Large intestine (tissue), 3 donors: ENCODE data around the gene GABARAPL1. TPM values are rescaled to one million over a fixed set of nuclear protein-coding genes. Genes with fewer than 3 reads are reported as not detected.
"Not testable (repeated sequence)": the region's sequence is repeated elsewhere in the genome, so short reads cannot be mapped to it uniquely, and the experiment has no call there.

Source experiments
- DNase-seq, 2 donors: peaks; one replicate each; pipeline versions ENCODE4 v3.0.0 to v3.0.0-alpha.2; 2013
- H3K27ac ChIP-seq: one replicate; pipeline ENCODE4 v1.5.1; 2013; ENCODE audit warnings: low read length
- H3K27me3 ChIP-seq: 2 replicates; pipeline ENCODE4 v1.6.1; 2013; ENCODE audit warnings: low read length; ENCODE audit not compliant: control insufficient read depth, insufficient read depth
- H3K36me3 ChIP-seq: 2 replicates; pipeline ENCODE4 v1.6.1; 2013; ENCODE audit warnings: low read length; ENCODE audit not compliant: control insufficient read depth, insufficient read depth
- H3K4me1 ChIP-seq: one replicate; pipeline ENCODE4 v1.6.1; 2013; ENCODE audit warnings: low read length; ENCODE audit not compliant: control insufficient read depth, insufficient read depth
- H3K4me3 ChIP-seq: one replicate; pipeline ENCODE4 v1.5.1; 2013; ENCODE audit warnings: low read length
- H3K9me3 ChIP-seq: one replicate; pipeline ENCODE4 v1.6.1; 2013; ENCODE audit warnings: mild to moderate bottlenecking, low read depth, low read length, moderate library complexity; ENCODE audit not compliant: control insufficient read depth
- WGBS: methylation state at CpG from one replicate; pipeline ENCODE4 v1.1.5; 2013; ENCODE audit warnings: low lambda C conversion rate; ENCODE audit not compliant: insufficient coverage; 5-methylcytosine and 5-hydroxymethylcytosine counted together
- polyA plus RNA-seq: library from polyadenylated mRNA; unstranded; fragments of 120-200 nt; gene quantifications from one replicate; pipeline ENCODE4 v1.2.1, GENCODE V29; 2013

Gene GABARAPL1
- polyA plus RNA-seq, 1 donor = 55.0 TPM

DNA sequence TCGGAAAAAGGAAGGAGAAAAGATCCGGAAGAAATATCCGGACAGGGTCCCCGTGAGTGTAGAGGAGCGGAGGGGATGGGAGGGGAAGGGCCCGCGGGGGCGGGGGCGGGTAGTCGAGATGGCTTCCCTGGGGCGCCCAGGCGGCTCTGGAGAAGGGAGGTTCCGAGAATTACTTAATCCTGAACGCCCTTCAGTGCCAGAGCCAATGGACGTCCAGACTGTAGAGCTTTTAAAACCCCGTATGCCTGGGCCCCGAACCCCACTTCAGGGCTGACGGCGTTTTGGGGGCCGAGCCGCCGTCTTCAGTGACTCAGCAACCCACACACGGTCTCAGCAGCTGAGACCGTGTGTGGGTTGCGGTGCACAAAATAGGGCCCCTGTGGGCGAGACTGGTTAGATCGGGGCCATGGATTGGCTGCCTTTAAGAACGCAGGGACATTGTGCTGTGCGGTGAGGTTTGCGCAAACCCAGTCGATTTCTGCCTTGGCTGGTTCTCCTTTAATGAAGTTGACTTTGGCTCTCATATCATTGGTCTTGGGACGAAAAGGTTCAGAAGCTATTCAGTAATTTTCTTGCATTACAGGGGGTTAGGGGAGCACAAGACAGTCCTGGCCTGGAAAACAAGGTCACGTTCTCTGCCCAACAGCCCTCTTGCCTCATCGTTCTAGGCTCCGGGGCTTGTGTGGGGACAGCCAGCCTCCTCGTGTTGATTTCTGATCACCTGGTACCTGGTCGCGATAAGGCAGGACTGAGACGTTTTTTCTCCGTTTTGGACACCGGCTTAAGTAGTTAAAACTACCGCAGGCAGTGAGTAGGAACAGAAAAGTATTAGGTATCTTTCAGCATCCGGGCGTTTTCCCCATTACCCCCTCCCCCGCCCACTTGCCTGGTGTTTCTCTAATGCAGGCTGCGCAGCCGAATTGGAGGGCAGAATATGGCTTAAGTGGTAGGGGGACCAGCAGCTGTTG lies 775 bp downstream of the GABARAPL1 start:
- WGBS = no CpG with 5 or more reads among the region's 47 CpGs
- peak; percentile 68 to 87 for DNase-seq
- Histone ChIP-seq H3K27ac (peak overlapping the region; percentile 99), H3K9me3 (no peaks in the 10 kb centered on the region), H3K4me1 (peaks cover 12% of the 10 kb centered on the region), H3K27me3 (no peaks in the 10 kb centered on the region), H3K36me3 (peaks cover 3% of the 10 kb centered on the region), H3K4me3 (peak overlapping the region; percentile 89)

GRCh38 chr12:10214136-10214894 lies 1.6 kb downstream of the GABARAPL1 start:
- Histone ChIP-seq H3K4me3 (peak overlapping the region; percentile 89), H3K4me1 (peaks cover 12% of the 10 kb centered on the region), H3K9me3 (no peaks in the 10 kb centered on the region), H3K36me3 (peaks cover 8% of the 10 kb centered on the region), H3K27ac (peak overlapping the region; percentile 99), H3K27me3 (no peaks in the 10 kb centered on the region)
- 41% methylated on average over 3 of the region's 10 CpGs for WGBS
- DNase-seq = peak; percentile 33 to 64

GRCh38 chr12:10214895-10215267 lies 2.2 kb downstream of the GABARAPL1 start:
- H3K4me1 ChIP-seq = peaks cover 12% of the 10 kb centered on the region
- no CpG with 5 or more reads among the region's 3 CpGs for WGBS
- DNase-seq = no peak
- H3K27me3 ChIP-seq = no peaks in the 10 kb centered on the region
- peak overlapping the region; percentile 99 for H3K27ac ChIP-seq
- H3K9me3 ChIP-seq = no peaks in the 10 kb centered on the region
- peaks cover 14% of the 10 kb centered on the region for H3K36me3 ChIP-seq
- no peak overlapping the region for H3K4me3 ChIP-seq

DNA sequence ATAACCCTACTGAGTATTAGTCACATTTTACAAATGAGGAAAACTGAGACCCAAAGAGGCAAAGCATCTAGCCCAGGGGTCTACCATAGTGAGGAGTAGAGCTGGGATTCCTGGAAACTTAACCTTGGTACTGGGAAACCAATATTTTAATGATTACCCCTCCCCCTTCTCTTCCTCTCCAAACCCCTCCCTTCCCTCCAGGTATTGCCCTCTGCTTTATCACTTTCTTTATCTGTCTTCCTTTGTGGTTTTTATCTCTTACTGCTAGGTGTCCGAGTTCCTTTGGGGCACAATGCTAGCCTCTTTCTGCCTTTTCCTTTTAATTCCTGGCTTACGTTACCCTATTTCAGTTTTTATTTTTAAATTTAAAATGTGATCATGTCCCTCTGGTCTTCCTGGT lies 2.8 kb downstream of the GABARAPL1 start:
- H3K4me1 ChIP-seq = peaks cover 12% of the 10 kb centered on the region
- no peaks in the 10 kb centered on the region for H3K9me3 ChIP-seq
- WGBS = 56% methylated on average over 2 of the region's 2 CpGs
- H3K36me3 ChIP-seq = peaks cover 18% of the 10 kb centered on the region
- DNase-seq = no peak
- no peaks in the 10 kb centered on the region for H3K27me3 ChIP-seq
- no peak overlapping the region for H3K4me3 ChIP-seq
- H3K27ac ChIP-seq = no peak overlapping the region

DNA sequence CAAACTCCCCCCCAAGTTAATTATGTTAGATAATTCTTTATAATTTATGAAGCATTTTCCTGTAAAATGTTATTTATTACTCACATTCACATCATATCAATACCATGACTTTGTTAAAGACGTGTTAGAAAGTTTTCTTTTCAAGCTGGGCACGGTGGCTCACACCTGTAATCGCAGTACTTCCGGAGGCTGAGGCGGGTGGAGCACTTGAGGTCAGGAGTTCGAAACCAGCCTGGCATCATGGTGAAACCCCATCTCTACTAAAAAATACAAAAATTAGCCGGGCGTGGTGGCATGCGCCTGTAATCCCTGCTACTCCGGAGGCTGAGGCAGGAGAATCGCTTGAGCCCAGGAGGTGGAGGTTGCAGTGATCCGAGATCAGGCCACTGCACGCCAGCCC lies 3.3 kb downstream of the GABARAPL1 start:
- H3K4me1 ChIP-seq = peaks cover 12% of the 10 kb centered on the region
- not testable (repeated sequence) for DNase-seq, H3K27me3 ChIP-seq, H3K27ac ChIP-seq, H3K4me3 ChIP-seq, H3K9me3 ChIP-seq
- H3K36me3 ChIP-seq = peaks cover 23% of the 10 kb centered on the region
- WGBS = no CpG with 5 or more reads among the region's 13 CpGs

GRCh38 chr12:10218021-10218420 lies 5.3 kb downstream of the GABARAPL1 start:
- Histone ChIP-seq H3K4me1 (peaks cover 12% of the 10 kb centered on the region), H3K27ac (no peak overlapping the region), H3K36me3 (peaks cover 35% of the 10 kb centered on the region), H3K9me3 (no peaks in the 10 kb centered on the region), H3K4me3 (no peak overlapping the region), H3K27me3 (no peaks in the 10 kb centered on the region)
- no peak for DNase-seq
- no CpG with 5 or more reads among the region's 6 CpGs for WGBS

- DNase-seq = no peak
- Histone ChIP-seq H3K4me3 (no peak overlapping the region), H3K36me3 (peaks cover 46% of the 10 kb centered on the region), H3K27ac (no peak overlapping the region), H3K9me3 (no peaks in the 10 kb centered on the region), H3K27me3 (no peaks in the 10 kb centered on the region), H3K4me1 (no peaks in the 10 kb centered on the region)
- WGBS = 80% methylated on average over 1 of the region's 8 CpGs
Measured at GRCh38 chr12:10220398-10221077, 7.9 kb downstream of the GABARAPL1 start.

DNA sequence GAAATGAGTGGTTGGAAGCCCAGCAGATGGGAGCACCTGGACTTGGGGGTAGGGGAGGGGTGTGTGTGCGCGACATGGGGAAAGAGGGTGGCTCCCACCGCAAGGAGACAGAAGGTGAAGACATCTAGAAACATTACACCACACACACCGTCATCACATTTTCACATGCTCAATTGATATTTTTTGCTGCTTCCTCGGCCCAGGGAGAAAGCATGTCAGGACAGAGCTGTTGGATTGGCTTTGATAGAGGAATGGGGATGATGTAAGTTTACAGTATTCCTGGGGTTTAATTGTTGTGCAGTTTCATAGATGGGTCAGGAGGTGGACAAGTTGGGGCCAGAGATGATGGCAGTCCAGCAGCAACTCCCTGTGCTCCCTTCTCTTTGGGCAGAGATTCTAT lies 9.2 kb downstream of the GABARAPL1 start:
- H3K4me3 ChIP-seq = no peak overlapping the region
- no peak overlapping the region for H3K27ac ChIP-seq
- H3K9me3 ChIP-seq = no peaks in the 10 kb centered on the region
- DNase-seq = no peak
- peaks cover 46% of the 10 kb centered on the region for H3K36me3 ChIP-seq
- no peaks in the 10 kb centered on the region for H3K27me3 ChIP-seq
- no peaks in the 10 kb centered on the region for H3K4me1 ChIP-seq
- 100% methylated on average over 2 of the region's 5 CpGs for WGBS

DNA sequence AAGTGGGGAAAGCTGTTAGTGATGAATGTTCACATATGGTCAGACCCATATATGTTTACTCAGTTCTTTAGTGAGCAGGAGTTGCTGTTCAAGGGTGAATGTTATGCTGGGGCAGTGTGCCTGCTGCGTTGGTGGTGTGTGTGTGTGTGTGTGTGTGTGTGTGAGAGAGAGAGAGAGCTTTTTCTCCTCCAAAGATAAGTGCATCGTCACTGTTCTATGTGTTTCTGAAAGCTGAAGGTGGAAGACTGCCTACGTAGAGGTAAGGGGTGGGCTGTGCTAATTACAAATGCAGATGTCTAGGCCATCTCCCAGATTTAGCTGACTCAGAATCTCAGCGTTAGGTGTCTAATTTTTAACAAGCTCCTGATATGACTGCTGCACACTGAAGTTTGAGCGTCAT lies 10.5 kb downstream of the GABARAPL1 start:
- peaks cover 43% of the 10 kb centered on the region for H3K36me3 ChIP-seq
- no peaks in the 10 kb centered on the region for H3K9me3 ChIP-seq
- WGBS = no CpG with 5 or more reads among the region's 5 CpGs
- no peak overlapping the region for H3K4me3 ChIP-seq
- no peaks in the 10 kb centered on the region for H3K4me1 ChIP-seq
- no peak for DNase-seq
- no peak overlapping the region for H3K27ac ChIP-seq
- no peaks in the 10 kb centered on the region for H3K27me3 ChIP-seq

- H3K36me3 ChIP-seq = peaks cover 28% of the 10 kb centered on the region
- not testable (repeated sequence) for H3K4me3 ChIP-seq
Measured at GRCh38 chr12:10225426-10225825, 12.7 kb downstream of the GABARAPL1 start.

More at GRCh38 chr12:10225426-10225825, 12.7 kb downstream of the GABARAPL1 start:
- not testable (repeated sequence) for H3K9me3 ChIP-seq, H3K4me1 ChIP-seq, DNase-seq, H3K27me3 ChIP-seq, H3K27ac ChIP-seq
- no CpG with 5 or more reads among the region's 26 CpGs for WGBS
